Measurements from ENCODE around the gene PRXL2A. TPM values are rescaled to one million over a fixed set of nuclear protein-coding genes. Genes with fewer than 3 reads are reported as not detected.

PRXL2A gene
- total RNA-seq, 2 experiments from 2014 or later = not detected

DNA sequence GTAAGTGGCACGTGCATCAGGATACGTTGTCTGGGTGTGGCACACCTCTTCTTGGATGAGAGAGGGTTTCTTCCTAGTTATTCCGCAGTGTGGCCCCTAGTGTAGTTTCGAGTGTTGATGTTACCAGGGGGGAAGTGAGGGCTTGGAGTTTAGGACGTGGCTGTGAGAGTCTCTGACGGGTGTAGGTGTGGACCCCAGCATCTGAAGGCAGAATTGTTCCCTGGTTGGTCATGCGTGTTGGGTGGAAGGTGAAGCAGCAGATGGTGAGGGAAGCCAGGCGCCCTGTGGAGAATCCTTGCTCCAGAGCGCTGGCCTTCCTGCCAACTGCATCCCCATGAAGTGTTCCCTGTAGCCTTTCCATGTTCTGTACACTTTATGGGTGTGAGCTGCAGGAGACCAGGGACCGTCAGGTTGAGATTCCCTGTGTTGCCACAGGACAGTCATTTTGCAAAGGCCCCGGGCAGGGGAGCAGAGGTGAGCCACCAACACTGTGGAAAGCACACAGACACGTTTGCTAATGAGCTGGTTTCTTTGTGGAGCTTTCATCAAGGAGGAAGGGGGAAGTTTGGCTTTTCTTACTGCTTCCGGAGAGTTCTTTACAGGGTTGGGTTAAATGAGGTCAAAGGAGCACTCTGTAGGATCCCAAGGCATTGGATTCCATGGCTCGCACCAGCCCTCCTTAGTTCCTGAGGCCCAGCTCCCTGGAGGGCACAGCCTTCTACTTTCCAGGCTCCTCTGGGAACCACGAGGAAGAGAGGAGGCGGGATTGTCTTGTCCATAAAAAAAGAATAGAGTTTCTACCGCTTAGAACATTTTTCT, 77.8 kb downstream of the PRXL2A start:
- H3K9me3 ChIP-seq (ENCODE audit: low read length) = no peaks in the 10 kb centered on the region
- H3K27ac ChIP-seq (ENCODE audit: low read depth, low read length, poor library complexity, severe bottlenecking) = no peak overlapping the region
- no peak overlapping the region for H2AFZ ChIP-seq (ENCODE audit: low read length)
- TF ChIP-seq EZH2phosphoT487 (IDR thresholded peaks at IDR 0.05; ENCODE audit: borderline replicate concordance, low read depth, low read length) = no peak
- TF ChIP-seq, protein P1, sequence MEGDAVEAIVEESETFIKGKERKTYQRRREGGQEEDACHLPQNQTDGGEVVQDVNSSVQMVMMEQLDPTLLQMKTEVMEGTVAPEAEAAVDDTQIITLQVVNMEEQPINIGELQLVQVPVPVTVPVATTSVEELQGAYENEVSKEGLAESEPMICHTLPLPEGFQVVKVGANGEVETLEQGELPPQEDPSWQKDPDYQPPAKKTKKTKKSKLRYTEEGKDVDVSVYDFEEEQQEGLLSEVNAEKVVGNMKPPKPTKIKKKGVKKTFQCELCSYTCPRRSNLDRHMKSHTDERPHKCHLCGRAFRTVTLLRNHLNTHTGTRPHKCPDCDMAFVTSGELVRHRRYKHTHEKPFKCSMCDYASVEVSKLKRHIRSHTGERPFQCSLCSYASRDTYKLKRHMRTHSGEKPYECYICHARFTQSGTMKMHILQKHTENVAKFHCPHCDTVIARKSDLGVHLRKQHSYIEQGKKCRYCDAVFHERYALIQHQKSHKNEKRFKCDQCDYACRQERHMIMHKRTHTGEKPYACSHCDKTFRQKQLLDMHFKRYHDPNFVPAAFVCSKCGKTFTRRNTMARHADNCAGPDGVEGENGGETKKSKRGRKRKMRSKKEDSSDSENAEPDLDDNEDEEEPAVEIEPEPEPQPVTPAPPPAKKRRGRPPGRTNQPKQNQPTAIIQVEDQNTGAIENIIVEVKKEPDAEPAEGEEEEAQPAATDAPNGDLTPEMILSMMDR (conservative IDR thresholded peaks at IDR 0.05; ENCODE audit: low read length) = no peak
- no peaks in the 10 kb centered on the region for H4K20me1 ChIP-seq (ENCODE audit: insufficient read depth, low read length)
- no peak for DNase-seq (ENCODE audit: low spot score)
- peaks cover 34% of the 10 kb centered on the region for H3K36me3 ChIP-seq (ENCODE audit: insufficient read depth, low read length)
- H3K4me1 ChIP-seq (ENCODE audit: insufficient read depth, low read length, poor library complexity, severe bottlenecking) = peaks cover 1% of the 10 kb centered on the region
- CTCF ChIA-PET (ENCODE audit: unreplicated experiment) = no interaction called here
- no peak overlapping the region for H3K4me3 ChIP-seq (ENCODE audit: low read depth, low read length, poor library complexity, severe bottlenecking)
- no peaks in the 10 kb centered on the region for H3K9me2 ChIP-seq (ENCODE audit: insufficient read depth, low read length)
- H3K4me2 ChIP-seq (ENCODE audit: low read length) = no peak overlapping the region
- intact Hi-C loops (cut with micrococcal nuclease; ENCODE audit: unreplicated experiment) = no loop called here
- peaks cover 33% of the 10 kb centered on the region; the same call in 1 of the 2 replicates for H3K79me2 ChIP-seq (ENCODE audit: insufficient read depth, low read depth, low read length)
- BruUV-seq (replicated peaks) = no TSS peak
- POLR2A ChIA-PET = no interaction called here

Other genes starting within 250 kb of the PRXL2A start
- 87.8 and 93.9 TPM in 2 replicates for gene ANXA11, start 203.0 kb upstream of the PRXL2A start, total RNA-seq (2014; rRNA removed; shearing (Covaris generic))
- gene ANXA11, start 203.0 kb upstream of the PRXL2A start, total RNA-seq (2022) = 164 and 199 TPM in 2 replicates
- gene MAT1A, start 118.9 kb upstream of the PRXL2A start, total RNA-seq (2014; rRNA removed; shearing (Covaris generic)) = not detected in 2 replicates
- gene MAT1A, start 118.9 kb upstream of the PRXL2A start, total RNA-seq (2022) = not detected in 2 replicates
- gene DYDC1, start 51.8 kb upstream of the PRXL2A start, total RNA-seq (2014; rRNA removed; shearing (Covaris generic)) = not detected in 2 replicates
- not detected in 2 replicates for gene DYDC1, start 51.8 kb upstream of the PRXL2A start, total RNA-seq (2022)
- gene DYDC2, start 51.8 kb upstream of the PRXL2A start, total RNA-seq (2014; rRNA removed; shearing (Covaris generic)) = not detected in 2 replicates
- gene DYDC2, start 51.8 kb upstream of the PRXL2A start, total RNA-seq (2022) = not detected in 2 replicates
- gene TSPAN14, start 45.8 kb downstream of the PRXL2A start, total RNA-seq (2014; rRNA removed; shearing (Covaris generic)) = 15.5 and 17.0 TPM in 2 replicates
- 33.4 and 33.6 TPM in 2 replicates for gene TSPAN14, start 45.8 kb downstream of the PRXL2A start, total RNA-seq (2022)
- 0.03 TPM in 1 of 2 replicates, not detected in the other for gene SH2D4B, start 129.4 kb downstream of the PRXL2A start, total RNA-seq (2014; rRNA removed; shearing (Covaris generic))
- gene SH2D4B, start 129.4 kb downstream of the PRXL2A start, total RNA-seq (2022) = not detected in 2 replicates